ENCODE measurements around the gene DHCR7. TPM values are rescaled to one million over a fixed set of nuclear protein-coding genes. Genes with fewer than 3 reads are reported as not detected.

The DHCR7 gene
- total RNA-seq, 3 donors from 2014 or later = 26.5 to 68.6 (median 62.3) TPM

DNA sequence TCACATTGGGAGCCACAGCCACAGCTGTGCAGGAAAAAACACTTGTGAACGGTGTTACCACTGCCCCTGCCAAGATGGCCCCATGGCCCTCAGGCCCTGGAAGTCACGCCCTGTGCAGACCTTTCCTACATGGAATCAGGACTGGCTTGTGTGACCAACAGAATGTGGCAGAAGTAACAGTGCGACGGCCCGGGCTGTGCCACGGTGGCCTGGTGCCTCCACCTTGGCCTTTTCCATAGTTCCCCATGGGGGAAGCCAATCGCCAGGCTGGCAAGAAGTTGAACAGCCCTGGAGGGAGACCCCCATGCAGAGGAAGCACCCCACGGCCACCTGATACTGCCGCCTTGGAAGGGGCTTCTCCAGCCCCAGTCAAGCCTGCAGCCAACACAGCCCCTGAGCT is 48.0 kb downstream of the DHCR7 start:
- H3K4me1 ChIP-seq (ENCODE audit: low read depth) = no peaks in the 10 kb centered on the region
- H3K4me3 ChIP-seq = no peak overlapping the region
- no peaks in the 10 kb centered on the region for H3K36me3 ChIP-seq (ENCODE audit: low read depth)
- no peaks in the 10 kb centered on the region for H3K9me3 ChIP-seq
- intact Hi-C loops (cut with DNase I, micrococcal nuclease) = no loop called here
- DNase-seq (no peak), ATAC-seq (no peak)
- TF ChIP-seq, protein P1, sequence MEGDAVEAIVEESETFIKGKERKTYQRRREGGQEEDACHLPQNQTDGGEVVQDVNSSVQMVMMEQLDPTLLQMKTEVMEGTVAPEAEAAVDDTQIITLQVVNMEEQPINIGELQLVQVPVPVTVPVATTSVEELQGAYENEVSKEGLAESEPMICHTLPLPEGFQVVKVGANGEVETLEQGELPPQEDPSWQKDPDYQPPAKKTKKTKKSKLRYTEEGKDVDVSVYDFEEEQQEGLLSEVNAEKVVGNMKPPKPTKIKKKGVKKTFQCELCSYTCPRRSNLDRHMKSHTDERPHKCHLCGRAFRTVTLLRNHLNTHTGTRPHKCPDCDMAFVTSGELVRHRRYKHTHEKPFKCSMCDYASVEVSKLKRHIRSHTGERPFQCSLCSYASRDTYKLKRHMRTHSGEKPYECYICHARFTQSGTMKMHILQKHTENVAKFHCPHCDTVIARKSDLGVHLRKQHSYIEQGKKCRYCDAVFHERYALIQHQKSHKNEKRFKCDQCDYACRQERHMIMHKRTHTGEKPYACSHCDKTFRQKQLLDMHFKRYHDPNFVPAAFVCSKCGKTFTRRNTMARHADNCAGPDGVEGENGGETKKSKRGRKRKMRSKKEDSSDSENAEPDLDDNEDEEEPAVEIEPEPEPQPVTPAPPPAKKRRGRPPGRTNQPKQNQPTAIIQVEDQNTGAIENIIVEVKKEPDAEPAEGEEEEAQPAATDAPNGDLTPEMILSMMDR (IDR thresholded peaks at IDR 0.05) = no peak

DNA sequence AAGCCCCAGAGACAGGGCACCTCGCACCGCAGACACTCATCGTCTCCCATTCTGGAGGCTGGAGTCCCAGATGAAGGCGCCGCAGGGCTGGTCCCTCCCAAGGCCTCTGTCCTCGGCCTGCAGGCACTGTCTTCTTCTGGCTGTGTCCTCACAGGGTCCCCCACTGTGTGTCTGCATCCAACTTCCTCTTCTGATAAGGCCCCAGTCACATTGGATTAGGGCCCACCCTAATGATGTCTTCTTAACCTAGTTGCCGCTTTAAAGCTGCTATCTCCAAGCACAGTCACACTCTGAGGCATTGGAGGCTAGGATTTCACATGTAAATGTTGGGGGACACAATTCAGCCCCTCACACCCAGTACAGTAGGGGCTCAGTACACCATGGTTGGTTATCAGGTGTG is 48.9 kb downstream of the DHCR7 start:
- intact Hi-C loops (cut with DNase I, micrococcal nuclease) = no loop called here
- no peaks in the 10 kb centered on the region for H3K4me1 ChIP-seq (ENCODE audit: low read depth)
- no peak for ATAC-seq
- TF ChIP-seq, protein P1 (IDR thresholded peaks at IDR 0.05) = no peak
- no peaks in the 10 kb centered on the region for H3K9me3 ChIP-seq
- H3K36me3 ChIP-seq (ENCODE audit: low read depth) = no peaks in the 10 kb centered on the region
- H3K4me3 ChIP-seq = no peak overlapping the region
- DNase-seq = no peak

- H3K4me3 ChIP-seq = no peak overlapping the region
- no peak for DNase-seq
- ATAC-seq = no peak
- intact Hi-C loops (cut with DNase I, micrococcal nuclease) = no loop called here
- H3K36me3 ChIP-seq (ENCODE audit: low read depth) = no peaks in the 10 kb centered on the region
- H3K9me3 ChIP-seq = no peaks in the 10 kb centered on the region
- TF ChIP-seq, protein P1 (IDR thresholded peaks at IDR 0.05) = no peak
- no peaks in the 10 kb centered on the region for H3K4me1 ChIP-seq (ENCODE audit: low read depth)
Observed at GRCh38 chr11:71397961-71398360, 50.2 kb downstream of the DHCR7 start.

DNA sequence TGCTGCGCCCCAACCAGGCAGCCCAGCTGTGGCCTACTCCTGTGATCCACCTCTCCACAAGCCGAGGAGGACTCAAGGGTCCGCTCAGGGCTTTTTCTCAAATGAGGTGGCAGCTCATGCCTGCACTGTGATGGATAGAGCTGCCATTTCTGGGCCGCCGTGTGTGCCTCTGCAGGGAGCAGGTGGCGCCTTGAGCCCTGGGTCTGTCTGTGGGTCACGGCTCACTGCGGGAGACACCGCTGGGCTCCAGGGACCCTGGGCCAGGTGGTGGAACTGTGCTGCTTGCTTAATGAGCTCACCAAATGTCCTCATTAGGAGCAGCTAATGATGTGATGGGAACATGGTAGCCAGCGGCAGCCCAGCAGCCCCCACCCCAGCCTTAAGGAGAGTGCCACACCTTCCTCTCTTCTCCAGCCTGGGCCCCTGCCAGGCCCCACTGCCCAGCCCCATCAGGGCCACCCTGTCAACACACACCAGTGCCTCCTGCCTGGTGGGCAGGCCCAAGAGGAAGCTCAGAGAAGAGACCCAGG is 50.8 kb downstream of the DHCR7 start:
- Histone ChIP-seq H3K4me1 (ENCODE audit: low read depth) (no peaks in the 10 kb centered on the region), H3K36me3 (ENCODE audit: low read depth) (no peaks in the 10 kb centered on the region), H3K9me3 (no peaks in the 10 kb centered on the region), H3K4me3 (no peak overlapping the region)
- ATAC-seq (no peak), DNase-seq (no peak)
- intact Hi-C loops (cut with DNase I, micrococcal nuclease) = no loop called here
- TF ChIP-seq, protein P1 (IDR thresholded peaks at IDR 0.05) = no peak

DNA sequence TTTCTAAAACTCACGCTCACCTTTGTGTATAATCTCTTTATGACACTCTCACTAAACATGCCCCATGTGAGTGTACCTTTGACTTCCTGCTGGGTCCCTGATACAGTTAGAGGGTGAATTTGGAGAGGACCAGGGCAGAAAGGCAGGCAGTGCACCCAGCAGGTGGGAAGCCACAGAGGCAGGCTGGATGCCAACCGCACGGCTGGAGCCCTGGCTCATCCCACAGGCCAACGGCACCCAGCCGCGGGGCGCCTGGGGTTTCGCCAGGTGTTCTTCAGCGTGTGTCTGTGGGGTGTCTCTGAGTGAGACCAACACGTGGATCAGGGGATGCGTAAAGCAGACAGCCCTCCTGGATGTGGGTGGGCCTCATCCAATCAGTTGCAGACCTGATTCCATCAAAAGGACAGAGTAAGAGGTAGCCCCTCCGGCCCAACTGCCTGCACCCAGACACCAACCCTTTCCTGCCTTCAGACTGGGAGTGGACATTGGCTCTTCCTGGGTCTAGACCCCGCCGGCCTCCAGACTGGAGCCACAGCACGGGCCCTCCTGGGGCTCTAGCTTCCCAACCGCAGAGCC is 51.6 kb downstream of the DHCR7 start:
- Histone ChIP-seq H3K4me3 (no peak overlapping the region), H3K4me1 (ENCODE audit: low read depth) (no peaks in the 10 kb centered on the region), H3K9me3 (no peaks in the 10 kb centered on the region), H3K36me3 (ENCODE audit: low read depth) (no peaks in the 10 kb centered on the region)
- intact Hi-C loops (cut with DNase I, micrococcal nuclease) = no loop called here
- DNase-seq (no peak), ATAC-seq (no peak)
- TF ChIP-seq, protein P1 (IDR thresholded peaks at IDR 0.05) = no peak

DNA sequence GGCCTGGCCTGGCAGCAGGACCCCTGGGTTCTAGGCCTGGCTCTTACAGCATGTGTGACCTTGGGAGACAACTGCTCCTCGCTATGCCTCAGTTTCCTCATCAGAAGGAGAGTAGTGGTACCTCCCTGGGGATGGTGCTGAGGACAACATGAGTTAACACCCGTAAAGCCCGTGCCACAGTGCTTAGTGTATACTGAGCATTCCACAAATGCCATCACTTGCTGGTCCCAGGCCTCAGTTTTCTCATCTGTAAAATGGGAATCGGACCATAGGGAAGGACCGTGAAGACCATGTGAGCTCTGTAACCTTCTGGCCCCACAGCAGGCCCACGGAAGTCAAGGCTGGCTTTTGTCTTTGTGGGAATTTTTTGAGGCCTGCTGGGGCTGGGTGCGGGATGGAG is 52.4 kb downstream of the DHCR7 start:
- TF ChIP-seq, protein P1 (IDR thresholded peaks at IDR 0.05) = no peak
- Histone ChIP-seq H3K36me3 (ENCODE audit: low read depth) (no peaks in the 10 kb centered on the region), H3K4me3 (no peak overlapping the region), H3K9me3 (no peaks in the 10 kb centered on the region), H3K4me1 (ENCODE audit: low read depth) (no peaks in the 10 kb centered on the region)
- intact Hi-C loops (cut with DNase I, micrococcal nuclease) = no loop called here
- DNase-seq (no peak), ATAC-seq (no peak)

Measured in mucosa of descending colon (tissue), 3 donors.